SU-DHL-6 (cell line): ENCODE measurements around the gene PPM1H.

Experiments used
- H2AFZ ChIP-seq: fragments of 200-600 bp; sonication (generic); 2 replicates; pipeline ENCODE4 v1.6.1; 2014; ENCODE audit warnings: low read depth, mild to moderate bottlenecking, moderate library complexity, mixed read lengths, antibody characterized with exemption, low read length; ENCODE audit not compliant: severe bottlenecking
- H3F3A ChIP-seq: fragments of 200-600 bp; shearing (Covaris generic); 2 replicates; pipeline ENCODE4 v1.6.0; 2016; ENCODE audit warnings: antibody characterized with exemption, mild to moderate bottlenecking; ENCODE audit not compliant: insufficient read depth
- H3K27ac ChIP-seq: fragments of 200-600 bp; sonication (generic); 2 replicates; pipeline ENCODE4 v1.5.1; 2016; ENCODE audit warnings: low read depth, mild to moderate bottlenecking, low read length, moderate library complexity, mixed read lengths
- H3K27me3 ChIP-seq: fragments of 200-600 bp; sonication (generic), shearing (Covaris generic); 2 replicates; pipeline ENCODE4 v1.6.0; 2014; ENCODE audit warnings: mild to moderate bottlenecking, low read length
- H3K36me3 ChIP-seq: fragments of 200-600 bp; sonication (generic); 2 replicates; pipeline ENCODE4 v1.6.1; 2014; ENCODE audit warnings: mild to moderate bottlenecking, low read length, mixed read lengths
- H3K4me2 ChIP-seq: fragments of 300-600, 200-600 bp; shearing (Covaris generic), sonication (generic); 2 replicates; pipeline ENCODE4 v1.6.0; 2014; ENCODE audit warnings: low read length, low read depth, mild to moderate bottlenecking; ENCODE audit not compliant: poor library complexity, severe bottlenecking
- H3K4me3 ChIP-seq: fragments of 200-600 bp; sonication (generic); 2 replicates; pipeline ENCODE4 v1.5.1; 2014; ENCODE audit warnings: antibody characterized with exemption, low read length, mild to moderate bottlenecking, mixed read lengths; ENCODE audit not compliant: insufficient read depth, poor library complexity, severe bottlenecking
- H3K79me2 ChIP-seq: fragments of 200-600 bp; sonication (generic); 2 replicates; pipeline ENCODE4 v1.6.1; 2014; ENCODE audit warnings: mild to moderate bottlenecking, low read length, moderate library complexity; ENCODE audit not compliant: insufficient read depth
- H3K9ac ChIP-seq: fragments of 200-600 bp; sonication (generic); 2 replicates; pipeline ENCODE4 v1.7.0; 2014; ENCODE audit warnings: mild to moderate bottlenecking, low read length
- H3K9me2 ChIP-seq: fragments of 200-600 bp; sonication (generic); replicated peaks from 2 replicates; pipeline ENCODE4 v1.6.1; 2014; ENCODE audit warnings: low read length; ENCODE audit not compliant: insufficient read depth
- H3K9me3 ChIP-seq: fragments of 200-600 bp; sonication (generic); 2 replicates; pipeline ENCODE4 v1.6.1; 2014; ENCODE audit warnings: low read length, mixed read lengths; ENCODE audit not compliant: insufficient read depth
- H4K20me1 ChIP-seq: fragments of 200-600 bp; sonication (generic); 2 replicates; pipeline ENCODE4 v1.6.1; 2014; ENCODE audit warnings: low read depth, mild to moderate bottlenecking, antibody characterized with exemption, low read length, moderate library complexity, mixed read lengths
- CTCF ChIP-seq: fragments of 200-600 bp; sonication (generic); IDR thresholded peaks from one replicate; pipeline ENCODE4 v1.5.1; 2017; ENCODE audit warnings: antibody characterized with exemption, mild to moderate bottlenecking, low read length, moderate library complexity; ENCODE audit not compliant: insufficient read depth, poor library complexity, severe bottlenecking
- EZH2phosphoT487 ChIP-seq: fragments of 200-600 bp; sonication (generic), shearing (Covaris generic); conservative IDR thresholded peaks from 2 replicates; pipeline ENCODE4 v1.6.1; 2018; ENCODE audit warnings: mild to moderate bottlenecking, antibody characterized with exemption, low read length, moderate library complexity, mixed read lengths

Gene PPM1H

GRCh38 chr12:62660756-62661155, 274.2 kb downstream of the PPM1H start:
- Histone ChIP-seq H3K27me3 (no peaks in the 10 kb centered on the region), H4K20me1 (no peaks in the 10 kb centered on the region), H3K27ac (no peak overlapping the region), H3K79me2 (no peaks in the 10 kb centered on the region), H2AFZ (no peak overlapping the region), H3F3A (no peaks in the 10 kb centered on the region), H3K9ac (no peak overlapping the region), H3K4me3 (no peak overlapping the region), H3K36me3 (no peaks in the 10 kb centered on the region), H3K9me3 (no peaks in the 10 kb centered on the region), H3K4me2 (no peak overlapping the region), H3K9me2 (no peaks in the 10 kb centered on the region)
- TF ChIP-seq CTCF (no peak), EZH2phosphoT487 (no peak)

- no peak overlapping the region for H2AFZ ChIP-seq
- H3K9me3 ChIP-seq, result no peaks in the 10 kb centered on the region
- no peaks in the 10 kb centered on the region for H3K36me3 ChIP-seq
- no peaks in the 10 kb centered on the region for H3K79me2 ChIP-seq
- H3K9me2 ChIP-seq, result no peaks in the 10 kb centered on the region
- no peak overlapping the region for H3K27ac ChIP-seq
- H3K27me3 ChIP-seq, result no peaks in the 10 kb centered on the region
- no peak overlapping the region for H3K4me3 ChIP-seq
- H4K20me1 ChIP-seq, result no peaks in the 10 kb centered on the region
- H3K9ac ChIP-seq, result no peak overlapping the region
- TF ChIP-seq EZH2phosphoT487 (no peak), CTCF (no peak)
- no peak overlapping the region for H3K4me2 ChIP-seq
- H3F3A ChIP-seq, result no peaks in the 10 kb centered on the region
These were observed 275.3 kb downstream of the PPM1H start for GRCh38 chr12:62659453-62660295.

- no peak for TF ChIP-seq EZH2phosphoT487
- no peak for TF ChIP-seq CTCF
- H3K4me3 ChIP-seq, result no peak overlapping the region
These were observed 276.0 kb downstream of the PPM1H start for GRCh38 chr12:62658910-62659309.

More at GRCh38 chr12:62658910-62659309, 276.0 kb downstream of the PPM1H start:
- no peaks in the 10 kb centered on the region for H3K36me3 ChIP-seq
- H4K20me1 ChIP-seq, result no peaks in the 10 kb centered on the region
- no peaks in the 10 kb centered on the region for H3K9me3 ChIP-seq
- no peak overlapping the region for H3K27ac ChIP-seq
- H3K9ac ChIP-seq, result no peak overlapping the region
- no peaks in the 10 kb centered on the region for H3K79me2 ChIP-seq
- H3K9me2 ChIP-seq, result no peaks in the 10 kb centered on the region
- no peaks in the 10 kb centered on the region for H3F3A ChIP-seq
- H3K27me3 ChIP-seq, result no peaks in the 10 kb centered on the region
- no peak overlapping the region for H3K4me2 ChIP-seq
- H2AFZ ChIP-seq, result no peak overlapping the region
